Measurements from ENCODE around the gene PPBP.
A peak's percentile ranks its signal among the peaks of the same experiment; 100 is the strongest.

The PPBP gene

GRCh38 chr4:73978886-73979285, 9.1 kb downstream of the PPBP start:
- H3K4me3 ChIP-seq (ENCODE audit: low read depth, low read length), result no peak overlapping the region
- peak; percentile 93 for DNase-seq (ENCODE audit: low read depth, low spot score)
- in situ Hi-C loops (cut with HindIII; ENCODE audit: low sequenced_read_pairs), result no loop called here
- no peak for TF ChIP-seq CTCF (IDR thresholded peaks at IDR 0.05; ENCODE audit: low read depth, low read length)

GRCh38 chr4:73976716-73977115, 11.3 kb downstream of the PPBP start:
- peak; percentile 51 for DNase-seq (ENCODE audit: low read depth, low spot score)
- no peak for TF ChIP-seq CTCF (IDR thresholded peaks at IDR 0.05; ENCODE audit: low read depth, low read length)
- no peak overlapping the region for H3K4me3 ChIP-seq (ENCODE audit: low read depth, low read length)
- in situ Hi-C loops (cut with HindIII; ENCODE audit: low sequenced_read_pairs), result no loop called here

- in situ Hi-C loops (cut with HindIII; ENCODE audit: low sequenced_read_pairs), result no loop called here
- H3K4me3 ChIP-seq (ENCODE audit: low read depth, low read length), result no peak overlapping the region
- TF ChIP-seq CTCF (IDR thresholded peaks at IDR 0.05; ENCODE audit: low read depth, low read length), result no peak
- no peak for DNase-seq (ENCODE audit: low read depth, low spot score)
Measured at GRCh38 chr4:73976217-73976616, 11.8 kb downstream of the PPBP start.

- in situ Hi-C loops (cut with HindIII; ENCODE audit: low sequenced_read_pairs), result no loop called here
- DNase-seq (ENCODE audit: low read depth, low spot score), result no peak
- no peak for TF ChIP-seq CTCF (IDR thresholded peaks at IDR 0.05; ENCODE audit: low read depth, low read length)
Measured at GRCh38 chr4:73974352-73974751, 13.6 kb downstream of the PPBP start.

GRCh38 chr4:73970945-73971344, 17.0 kb downstream of the PPBP start:
- in situ Hi-C loops (cut with HindIII; ENCODE audit: low sequenced_read_pairs), result no loop called here
- H3K4me3 ChIP-seq (ENCODE audit: low read depth, low read length), result no peak overlapping the region
- DNase-seq (ENCODE audit: low read depth, low spot score), result no peak
- no peak for TF ChIP-seq CTCF (IDR thresholded peaks at IDR 0.05; ENCODE audit: low read depth, low read length)

More at GRCh38 chr4:73974352-73974751, 13.6 kb downstream of the PPBP start:
- H3K4me3 ChIP-seq (ENCODE audit: low read depth, low read length), result no peak overlapping the region

GRCh38 chr4:73970011-73970410, 18.0 kb downstream of the PPBP start:
- no peak for TF ChIP-seq CTCF (IDR thresholded peaks at IDR 0.05; ENCODE audit: low read depth, low read length)
- no peak overlapping the region for H3K4me3 ChIP-seq (ENCODE audit: low read depth, low read length)
- no peak for DNase-seq (ENCODE audit: low read depth, low spot score)
- in situ Hi-C loops (cut with HindIII; ENCODE audit: low sequenced_read_pairs), result no loop called here

GRCh38 chr4:73967866-73968265, 20.1 kb downstream of the PPBP start:
- no peak for TF ChIP-seq CTCF (IDR thresholded peaks at IDR 0.05; ENCODE audit: low read depth, low read length)
- in situ Hi-C loops (cut with HindIII; ENCODE audit: low sequenced_read_pairs), result no loop called here
- DNase-seq (ENCODE audit: low read depth, low spot score), result no peak
- H3K4me3 ChIP-seq (ENCODE audit: low read depth, low read length), result no peak overlapping the region
